Erythroblast (primary cell): ENCODE data around the gene AMPD2.

Source experiments
- DNase-seq, 2 experiments: peaks; one replicate each; lab custom pipeline; 2025; lab: John Stamatoyannopoulos, UW
- GATA1 ChIP-seq: IDR thresholded peaks from 2 replicates; pipeline ENCODE4 v1.6.1; 2011; ENCODE audit warnings: low read depth, mild to moderate bottlenecking, control low read depth, low read length, moderate library complexity
- POLR2A ChIP-seq: IDR thresholded peaks from 2 replicates; pipeline ENCODE4 v1.6.1; 2011; ENCODE audit warnings: mild to moderate bottlenecking, low read length

Gene AMPD2

DNA sequence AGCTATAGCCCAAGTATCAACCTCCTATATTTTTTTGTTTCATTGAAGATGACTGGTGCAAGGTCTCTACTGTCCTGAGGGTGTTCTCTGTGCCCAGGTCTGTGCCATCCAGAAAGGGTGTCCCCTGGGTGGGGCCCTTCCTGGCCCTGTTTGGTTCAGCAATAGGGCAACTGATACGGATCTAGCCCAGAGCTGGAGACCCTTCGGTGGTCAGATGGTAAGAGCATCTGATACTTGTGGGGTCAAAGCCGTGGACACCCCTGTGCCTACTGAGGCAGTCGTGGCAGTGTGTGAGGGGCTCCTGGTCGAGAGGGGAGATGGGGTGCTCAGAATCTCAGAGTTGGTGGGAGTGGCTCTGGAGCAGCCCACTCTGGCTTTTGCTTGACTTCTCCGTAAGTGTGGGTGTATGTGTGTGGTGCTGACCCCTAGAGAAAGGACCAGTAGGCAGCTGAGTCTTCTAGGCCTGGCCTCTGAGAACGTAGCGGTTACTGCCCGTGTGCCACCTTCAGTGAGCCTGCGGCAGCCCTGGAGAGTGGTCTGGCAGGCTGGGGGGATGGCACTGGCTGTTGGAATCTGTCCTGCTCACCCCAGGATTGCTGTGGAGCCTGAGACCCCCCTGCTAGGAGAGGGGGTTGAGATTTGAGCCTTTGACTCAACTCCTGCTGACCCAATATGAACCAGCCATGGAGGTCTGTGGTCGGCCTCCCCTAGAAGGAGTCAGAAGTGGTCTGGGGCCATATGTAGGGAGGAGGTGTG lies 2.7 kb downstream of the AMPD2 start:
- TF ChIP-seq GATA1, result no peak
- TF ChIP-seq POLR2A, result no peak

GRCh38 chr1:109622895-109623294 lies 3.3 kb downstream of the AMPD2 start:
- TF ChIP-seq POLR2A (no peak), GATA1 (no peak)
- peak; percentile 64 to 83 for DNase-seq

More for the DNA sequence above, 2.7 kb downstream of the AMPD2 start:
- no peak for DNase-seq

DNA sequence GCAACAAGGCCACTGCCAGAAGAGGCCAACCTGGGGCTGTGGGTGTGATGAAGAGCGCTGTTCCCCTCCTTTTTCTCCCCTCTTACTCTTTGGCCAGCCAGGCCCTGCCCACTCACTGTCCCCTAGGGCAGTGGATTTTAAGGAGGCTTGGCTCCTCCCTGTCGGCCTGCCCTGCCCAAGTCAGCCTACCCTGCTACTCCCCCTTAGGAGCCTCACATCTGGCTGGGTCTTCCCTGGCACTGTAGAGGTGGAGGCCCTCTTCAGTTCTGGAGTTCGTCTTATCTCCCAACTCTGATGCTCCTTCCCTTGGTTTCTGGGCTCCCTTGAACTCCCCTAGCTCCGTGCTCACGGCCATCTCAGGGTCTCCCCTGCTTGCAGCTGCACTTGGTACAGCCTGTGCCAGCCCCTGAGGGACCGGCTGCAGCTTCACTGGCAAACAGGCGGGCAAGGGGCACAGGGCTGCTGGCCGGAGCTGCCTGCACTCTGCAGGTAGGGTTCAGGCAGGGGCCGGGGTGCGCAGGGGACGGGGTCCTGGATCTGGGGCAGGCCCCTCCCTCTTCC lies 4.0 kb downstream of the AMPD2 start:
- peak; percentile 42 to 53 for DNase-seq
- TF ChIP-seq POLR2A (no peak), GATA1 (no peak)

DNA sequence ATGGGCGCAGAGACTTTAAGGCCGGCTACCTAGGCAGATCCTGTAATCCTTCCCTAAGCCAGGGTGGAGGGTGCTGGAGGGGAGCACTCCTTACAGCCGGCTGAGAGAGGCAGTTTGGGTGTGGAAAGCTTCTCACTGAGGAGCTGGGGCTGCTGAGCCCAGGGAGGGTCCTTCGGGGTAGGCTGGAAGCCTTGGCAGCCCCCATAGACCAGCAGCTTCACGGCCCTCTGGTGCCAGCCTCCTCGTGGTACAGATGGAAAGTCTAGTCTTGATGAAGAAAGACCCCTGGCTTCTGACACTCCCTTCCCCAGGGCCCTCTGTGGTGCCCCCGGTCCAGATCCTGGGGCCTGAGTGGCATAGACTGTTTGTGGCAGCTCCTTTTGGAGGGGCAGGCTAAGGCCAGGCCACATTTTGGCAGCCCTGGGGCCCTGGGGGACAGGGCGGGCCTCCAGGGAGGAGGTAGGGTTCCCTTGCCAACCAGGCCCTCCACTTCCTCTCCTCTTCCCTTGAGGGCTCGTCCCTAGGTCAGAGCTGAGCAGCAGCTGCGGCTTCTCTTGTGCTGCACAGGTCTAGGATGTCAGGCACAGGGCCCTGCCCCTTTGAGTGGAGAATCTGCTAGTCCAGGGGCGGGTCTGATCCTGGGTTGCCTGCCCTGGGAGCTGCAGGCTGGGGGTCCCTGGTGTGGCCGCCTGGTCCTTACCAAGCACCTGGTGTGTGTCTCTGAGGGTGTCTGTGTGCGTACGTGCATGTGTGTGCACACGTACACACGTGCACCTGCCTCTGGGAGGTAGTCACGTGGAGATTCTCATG lies 4.8 kb downstream of the AMPD2 start:
- no peak for DNase-seq
- TF ChIP-seq POLR2A (no peak), GATA1 (no peak)

GRCh38 chr1:109625176-109625575 lies 5.5 kb downstream of the AMPD2 start:
- DNase-seq, result no peak
- TF ChIP-seq POLR2A (no peak), GATA1 (no peak)

DNA sequence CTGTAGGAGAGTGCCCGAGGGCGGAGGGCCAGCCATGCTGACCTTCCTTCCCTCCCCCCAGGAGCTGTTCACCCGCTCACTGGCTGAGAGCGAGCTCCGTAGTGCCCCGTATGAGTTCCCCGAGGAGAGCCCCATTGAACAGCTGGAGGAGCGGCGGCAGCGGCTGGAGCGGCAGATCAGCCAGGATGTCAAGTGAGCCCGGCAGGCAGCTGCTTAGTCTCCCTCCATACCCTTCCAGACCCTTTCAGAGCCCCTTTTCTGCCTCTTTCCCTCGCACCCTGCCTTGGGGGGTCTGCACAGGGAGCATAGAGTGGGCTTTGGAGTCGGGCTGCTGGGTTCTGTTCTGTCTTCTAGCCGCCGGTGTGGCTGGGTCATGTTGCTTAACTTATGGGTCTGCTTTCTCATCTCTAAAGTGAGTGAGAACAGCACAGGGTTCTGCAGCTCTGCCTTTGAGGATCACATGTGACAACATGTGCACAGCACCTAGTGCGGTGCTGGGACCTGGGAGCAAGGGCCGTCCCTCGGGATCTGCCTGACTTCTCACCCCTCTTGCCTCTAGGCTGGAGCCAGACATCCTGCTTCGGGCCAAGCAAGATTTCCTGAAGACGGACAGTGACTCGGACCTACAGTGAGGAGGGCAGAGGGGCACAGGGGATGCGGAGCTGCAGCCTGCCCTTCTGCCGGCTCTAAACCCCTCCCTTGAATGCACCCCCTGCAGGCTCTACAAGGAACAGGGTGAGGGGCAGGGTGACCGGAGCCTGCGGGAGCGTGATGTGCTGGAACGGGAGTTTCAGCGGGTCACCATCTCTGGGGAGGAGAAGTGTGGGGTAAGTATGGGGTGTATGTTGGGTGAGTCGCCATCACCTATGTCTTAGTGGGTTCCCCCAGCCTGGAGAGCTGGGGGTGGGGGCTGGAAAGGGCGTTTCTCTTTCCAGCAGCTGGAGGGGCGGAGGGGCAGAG lies 6.2 kb downstream of the AMPD2 start:
- no peak for DNase-seq

DNA sequence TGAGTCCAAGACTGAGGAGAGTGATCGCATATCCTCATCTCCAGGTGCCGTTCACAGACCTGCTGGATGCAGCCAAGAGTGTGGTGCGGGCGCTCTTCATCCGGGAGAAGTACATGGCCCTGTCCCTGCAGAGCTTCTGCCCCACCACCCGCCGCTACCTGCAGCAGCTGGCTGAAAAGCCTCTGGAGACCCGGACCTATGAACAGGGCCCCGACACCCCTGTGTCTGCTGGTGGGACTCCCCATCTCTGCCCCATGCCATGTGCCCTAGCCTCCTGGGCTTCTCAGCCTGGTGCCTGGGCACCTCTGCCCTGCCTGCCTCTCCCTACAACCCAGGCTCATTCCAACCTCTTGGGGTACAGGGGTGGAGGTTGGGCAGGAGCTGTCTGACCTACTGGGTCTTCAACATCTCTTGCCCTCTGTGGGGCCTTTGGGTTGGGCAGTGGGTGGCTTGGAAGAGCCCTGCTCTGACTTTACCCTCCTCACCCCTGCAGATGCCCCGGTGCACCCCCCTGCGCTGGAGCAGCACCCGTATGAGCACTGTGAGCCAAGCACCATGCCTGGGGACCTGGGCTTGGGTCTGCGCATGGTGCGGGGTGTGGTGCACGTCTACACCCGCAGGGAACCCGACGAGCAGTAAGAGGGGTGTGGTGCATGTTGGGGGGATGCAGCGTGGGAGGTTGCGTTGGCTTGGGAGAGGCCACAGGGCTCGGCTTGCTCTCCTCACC lies 7.2 kb downstream of the AMPD2 start:
- no peak for DNase-seq
- TF ChIP-seq GATA1 (no peak), POLR2A (no peak)

More for the DNA sequence above, 6.2 kb downstream of the AMPD2 start:
- TF ChIP-seq GATA1 (no peak), POLR2A (no peak)

DNA sequence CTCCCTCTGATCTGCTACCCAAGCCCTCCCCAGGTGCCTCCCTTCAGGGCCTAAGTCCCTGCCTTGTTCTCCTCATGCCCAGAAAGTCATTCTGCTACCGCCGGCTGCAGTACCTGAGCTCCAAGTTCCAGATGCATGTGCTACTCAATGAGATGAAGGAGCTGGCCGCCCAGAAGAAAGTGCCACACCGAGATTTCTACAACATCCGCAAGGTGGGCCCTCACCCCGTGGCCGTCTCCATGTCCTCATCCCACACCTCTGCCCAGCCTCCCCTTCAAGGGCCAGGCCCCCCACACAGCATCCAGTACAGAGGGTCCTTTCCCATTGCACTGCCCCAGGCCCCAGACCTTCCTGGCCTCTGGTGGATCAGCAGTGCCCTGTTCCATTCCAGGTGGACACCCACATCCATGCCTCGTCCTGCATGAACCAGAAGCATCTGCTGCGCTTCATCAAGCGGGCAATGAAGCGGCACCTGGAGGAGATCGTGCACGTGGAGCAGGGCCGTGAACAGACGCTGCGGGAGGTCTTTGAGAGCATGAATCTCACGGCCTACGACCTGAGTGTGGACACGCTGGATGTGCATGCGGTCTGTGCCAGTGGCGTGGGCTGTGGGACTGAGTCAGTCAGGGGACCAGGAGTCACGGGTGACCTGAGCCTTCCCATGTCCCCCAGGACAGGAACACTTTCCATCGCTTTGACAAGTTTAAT lies 8.2 kb downstream of the AMPD2 start:
- no peak for DNase-seq
- TF ChIP-seq POLR2A (no peak), GATA1 (no peak)

- TF ChIP-seq POLR2A, result no peak
- TF ChIP-seq GATA1, result no peak
- DNase-seq, result no peak
Observed at GRCh38 chr1:109628540-109629321, 9.1 kb downstream of the AMPD2 start.

DNA sequence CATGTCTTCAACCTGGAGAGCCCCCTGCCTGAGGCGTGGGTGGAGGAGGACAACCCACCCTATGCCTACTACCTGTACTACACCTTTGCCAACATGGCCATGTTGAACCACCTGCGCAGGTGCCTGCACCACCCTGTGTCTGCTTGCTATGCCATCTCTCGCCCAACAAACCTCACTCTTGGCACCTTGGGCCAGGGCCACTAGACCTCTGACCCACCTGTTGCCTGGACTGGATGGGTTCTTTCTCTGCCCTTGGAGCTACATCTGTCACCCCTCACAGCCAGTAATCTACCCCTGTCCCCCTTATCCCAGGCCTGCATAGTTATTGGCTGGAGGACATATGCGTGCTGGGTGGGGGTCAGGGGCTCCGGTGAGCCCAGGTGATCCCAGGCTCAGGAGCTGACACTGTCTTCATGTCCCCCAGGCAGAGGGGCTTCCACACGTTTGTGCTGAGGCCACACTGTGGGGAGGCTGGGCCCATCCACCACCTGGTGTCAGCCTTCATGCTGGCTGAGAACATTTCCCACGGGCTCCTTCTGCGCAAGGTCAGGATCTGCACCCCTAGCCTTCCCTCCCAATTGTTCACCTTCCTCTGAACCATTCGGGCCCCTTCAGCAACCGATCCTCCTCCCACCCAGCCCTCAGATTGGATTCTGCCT lies 9.9 kb downstream of the AMPD2 start:
- no peak for DNase-seq
- TF ChIP-seq GATA1, result no peak
- TF ChIP-seq POLR2A, result no peak
